ENCODE data around the gene CHST15. TPM values are rescaled to one million over a fixed set of nuclear protein-coding genes. Genes with fewer than 3 reads are reported as not detected.

CHST15 gene
- total RNA-seq, 3 donors from 2014 or later = 4.8 to 64.5 (median 10.8) TPM

- DNase-seq (no peak), ATAC-seq (no peak)
- H3K4me3 ChIP-seq = no peak overlapping the region
- no peaks in the 10 kb centered on the region for H3K36me3 ChIP-seq (ENCODE audit: low read depth)
- TF ChIP-seq, protein P1, sequence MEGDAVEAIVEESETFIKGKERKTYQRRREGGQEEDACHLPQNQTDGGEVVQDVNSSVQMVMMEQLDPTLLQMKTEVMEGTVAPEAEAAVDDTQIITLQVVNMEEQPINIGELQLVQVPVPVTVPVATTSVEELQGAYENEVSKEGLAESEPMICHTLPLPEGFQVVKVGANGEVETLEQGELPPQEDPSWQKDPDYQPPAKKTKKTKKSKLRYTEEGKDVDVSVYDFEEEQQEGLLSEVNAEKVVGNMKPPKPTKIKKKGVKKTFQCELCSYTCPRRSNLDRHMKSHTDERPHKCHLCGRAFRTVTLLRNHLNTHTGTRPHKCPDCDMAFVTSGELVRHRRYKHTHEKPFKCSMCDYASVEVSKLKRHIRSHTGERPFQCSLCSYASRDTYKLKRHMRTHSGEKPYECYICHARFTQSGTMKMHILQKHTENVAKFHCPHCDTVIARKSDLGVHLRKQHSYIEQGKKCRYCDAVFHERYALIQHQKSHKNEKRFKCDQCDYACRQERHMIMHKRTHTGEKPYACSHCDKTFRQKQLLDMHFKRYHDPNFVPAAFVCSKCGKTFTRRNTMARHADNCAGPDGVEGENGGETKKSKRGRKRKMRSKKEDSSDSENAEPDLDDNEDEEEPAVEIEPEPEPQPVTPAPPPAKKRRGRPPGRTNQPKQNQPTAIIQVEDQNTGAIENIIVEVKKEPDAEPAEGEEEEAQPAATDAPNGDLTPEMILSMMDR (IDR thresholded peaks at IDR 0.05) = no peak
- H3K4me1 ChIP-seq (ENCODE audit: low read depth) = no peaks in the 10 kb centered on the region
- intact Hi-C loops (cut with DNase I, micrococcal nuclease) = no loop called here
- no peaks in the 10 kb centered on the region for H3K9me3 ChIP-seq
These were observed 104.7 kb downstream of the CHST15 start for GRCh38 chr10:123988694-123989093.

- DNase-seq (no peak), ATAC-seq (no peak)
- no peaks in the 10 kb centered on the region for H3K36me3 ChIP-seq (ENCODE audit: low read depth)
- TF ChIP-seq, protein P1 (IDR thresholded peaks at IDR 0.05) = no peak
- no peaks in the 10 kb centered on the region for H3K9me3 ChIP-seq
- intact Hi-C loops (cut with DNase I, micrococcal nuclease) = no loop called here
- H3K4me3 ChIP-seq = no peak overlapping the region
- no peaks in the 10 kb centered on the region for H3K4me1 ChIP-seq (ENCODE audit: low read depth)
These were observed 106.7 kb downstream of the CHST15 start for GRCh38 chr10:123986736-123987135.

- DNase-seq = no peak
- peak; percentile 47 for ATAC-seq
- no peaks in the 10 kb centered on the region for H3K4me1 ChIP-seq (ENCODE audit: low read depth)
- H3K4me3 ChIP-seq = no peak overlapping the region
- no peaks in the 10 kb centered on the region for H3K36me3 ChIP-seq (ENCODE audit: low read depth)
- no peaks in the 10 kb centered on the region for H3K9me3 ChIP-seq
- TF ChIP-seq, protein P1 (IDR thresholded peaks at IDR 0.05) = no peak
- intact Hi-C loops (cut with DNase I, micrococcal nuclease) = no loop called here
These were observed 119.0 kb downstream of the CHST15 start for GRCh38 chr10:123974406-123974805.

GRCh38 chr10:123972481-123973401 is 120.7 kb downstream of the CHST15 start:
- Histone ChIP-seq H3K4me1 (ENCODE audit: low read depth) (no peaks in the 10 kb centered on the region), H3K36me3 (ENCODE audit: low read depth) (no peaks in the 10 kb centered on the region), H3K9me3 (no peaks in the 10 kb centered on the region), H3K4me3 (no peak overlapping the region)
- intact Hi-C loops (cut with DNase I, micrococcal nuclease) = no loop called here
- no peak for DNase-seq
- no peak for ATAC-seq
- TF ChIP-seq, protein P1 (IDR thresholded peaks at IDR 0.05) = no peak

DNA sequence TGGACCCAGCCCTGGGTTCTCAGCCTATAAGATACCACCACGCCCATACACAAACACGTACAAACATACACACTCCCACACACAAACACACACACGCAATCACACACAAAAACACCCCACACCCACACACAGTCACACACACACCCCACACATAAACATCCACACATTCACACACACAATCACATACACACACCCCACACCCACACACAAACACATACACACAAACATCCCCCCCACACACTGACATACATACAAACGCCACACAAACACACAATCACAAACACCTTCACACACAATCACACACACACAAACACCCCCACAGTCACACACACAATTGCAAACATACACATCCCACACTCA is 122.5 kb downstream of the CHST15 start:
- H3K9me3 ChIP-seq = no peaks in the 10 kb centered on the region
- H3K4me3 ChIP-seq = no peak overlapping the region
- H3K36me3 ChIP-seq (ENCODE audit: low read depth) = no peaks in the 10 kb centered on the region
- intact Hi-C loops (cut with DNase I, micrococcal nuclease) = no loop called here
- TF ChIP-seq, protein P1 (IDR thresholded peaks at IDR 0.05) = no peak
- H3K4me1 ChIP-seq (ENCODE audit: low read depth) = no peaks in the 10 kb centered on the region
- ATAC-seq = no peak
- no peak for DNase-seq
